Measurements from ENCODE around the gene MOG. TPM values are rescaled to one million over a fixed set of nuclear protein-coding genes. Genes with fewer than 3 reads are reported as not detected.

Gene MOG
- total RNA-seq, 1 donor from 2014 or later, result not detected

DNA sequence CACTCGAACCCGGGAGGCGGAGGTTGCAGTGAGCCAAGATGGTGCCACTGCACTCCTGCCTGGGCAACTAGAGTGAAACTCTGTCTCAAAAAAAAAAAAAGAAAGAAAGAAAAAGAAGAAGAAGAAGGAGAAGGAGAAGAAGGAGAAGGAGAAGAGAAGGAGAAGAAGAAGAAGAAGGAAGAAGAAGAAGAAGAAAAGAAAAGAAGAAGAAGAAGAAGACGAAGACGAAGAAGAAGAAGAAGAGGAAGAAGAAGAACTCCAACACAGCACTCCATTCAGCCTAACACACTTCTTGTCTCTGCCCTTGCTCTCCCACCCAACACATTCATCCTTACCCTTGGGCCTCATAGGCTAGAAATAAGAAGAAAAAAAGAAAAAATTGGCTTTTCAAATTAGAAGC is 17.1 kb downstream of the MOG start:
- intact Hi-C loops (cut with DNase I), result no loop called here
- peaks cover 23% of the 10 kb centered on the region for H3K27me3 ChIP-seq (ENCODE audit: low read depth)
- no peak overlapping the region for H3K27ac ChIP-seq
- no peaks in the 10 kb centered on the region for H3K36me3 ChIP-seq
- no peaks in the 10 kb centered on the region for H3K9me3 ChIP-seq
- H3K4me3 ChIP-seq, result no peak overlapping the region
- no peak for ATAC-seq
- no peak for DNase-seq
- H3K4me1 ChIP-seq, result no peaks in the 10 kb centered on the region
- no peak for TF ChIP-seq CTCF (IDR thresholded peaks at IDR 0.05)

- no peak for TF ChIP-seq CTCF (IDR thresholded peaks at IDR 0.05)
- intact Hi-C loops (cut with DNase I), result no loop called here
- no peaks in the 10 kb centered on the region for H3K9me3 ChIP-seq
- H3K4me3 ChIP-seq, result no peak overlapping the region
- no peak for ATAC-seq
- no peaks in the 10 kb centered on the region for H3K36me3 ChIP-seq
- H3K27me3 ChIP-seq (ENCODE audit: low read depth), result peaks cover 21% of the 10 kb centered on the region
- H3K27ac ChIP-seq, result no peak overlapping the region
- H3K4me1 ChIP-seq, result no peaks in the 10 kb centered on the region
- DNase-seq, result no peak
These were observed 18.7 kb downstream of the MOG start for GRCh38 chr6:29675561-29675960.

DNA sequence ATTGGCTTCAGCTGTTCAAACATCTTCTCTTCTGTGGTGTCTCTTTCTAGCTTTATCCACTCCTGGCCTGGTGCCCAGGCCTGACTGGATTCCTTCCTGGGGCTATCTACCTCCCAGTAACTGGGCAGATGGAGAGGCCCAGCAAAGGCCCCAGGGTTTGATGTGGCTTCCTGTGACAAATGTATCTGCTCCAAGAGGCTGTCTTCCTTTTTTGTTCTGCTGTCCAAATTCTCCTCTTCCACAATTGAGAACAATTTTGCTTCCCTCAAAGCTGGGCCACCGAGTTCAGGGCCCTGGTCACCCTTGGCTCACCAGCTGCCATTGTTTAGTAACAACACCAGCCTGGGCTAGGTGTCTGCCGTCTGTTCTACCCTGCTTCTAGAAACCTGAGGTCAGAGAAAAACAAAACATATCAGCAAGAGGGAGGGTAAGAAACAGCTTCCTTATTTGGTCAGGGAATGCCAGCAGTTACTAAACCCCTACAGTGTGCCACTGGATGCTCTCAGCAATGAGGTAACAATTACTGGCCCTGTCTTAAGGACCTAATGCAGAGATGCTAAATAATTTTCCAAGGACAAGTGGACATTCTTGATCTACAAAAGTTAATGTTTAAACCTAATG is 20.2 kb downstream of the MOG start:
- no peak for DNase-seq
- Histone ChIP-seq H3K27ac (no peak overlapping the region), H3K36me3 (no peaks in the 10 kb centered on the region), H3K4me3 (no peak overlapping the region), H3K9me3 (no peaks in the 10 kb centered on the region), H3K4me1 (no peaks in the 10 kb centered on the region), H3K27me3 (ENCODE audit: low read depth) (peaks cover 18% of the 10 kb centered on the region)
- ATAC-seq, result peak in 1 of 2 donors; percentile 42
- intact Hi-C loops (cut with DNase I), result no loop called here
- no peak for TF ChIP-seq CTCF (IDR thresholded peaks at IDR 0.05)

DNA sequence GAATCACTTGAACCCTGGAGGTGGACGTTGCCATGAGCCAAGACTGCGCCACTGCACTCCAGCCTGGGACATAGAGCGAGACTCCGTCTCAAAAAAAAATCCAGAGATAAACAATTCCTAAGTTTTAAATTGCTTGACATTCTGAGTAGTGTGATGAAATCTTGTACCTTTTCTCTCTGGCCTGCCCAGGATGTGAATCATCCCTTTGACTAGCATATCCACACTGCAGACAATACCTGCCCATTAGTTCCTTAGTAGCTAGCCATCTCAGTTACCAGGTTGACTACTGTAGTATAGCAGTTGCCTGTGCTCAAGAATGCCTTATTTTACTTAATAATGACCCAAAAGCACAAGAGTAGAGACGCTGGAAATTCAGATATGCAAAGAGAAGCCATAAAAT is 21.2 kb downstream of the MOG start:
- no peak for DNase-seq
- no peak for TF ChIP-seq CTCF (IDR thresholded peaks at IDR 0.05)
- Histone ChIP-seq H3K4me3 (no peak overlapping the region), H3K4me1 (no peaks in the 10 kb centered on the region), H3K9me3 (no peaks in the 10 kb centered on the region), H3K27ac (no peak overlapping the region), H3K36me3 (no peaks in the 10 kb centered on the region), H3K27me3 (ENCODE audit: low read depth) (peaks cover 8% of the 10 kb centered on the region)
- ATAC-seq, result no peak
- intact Hi-C loops (cut with DNase I), result no loop called here

DNA sequence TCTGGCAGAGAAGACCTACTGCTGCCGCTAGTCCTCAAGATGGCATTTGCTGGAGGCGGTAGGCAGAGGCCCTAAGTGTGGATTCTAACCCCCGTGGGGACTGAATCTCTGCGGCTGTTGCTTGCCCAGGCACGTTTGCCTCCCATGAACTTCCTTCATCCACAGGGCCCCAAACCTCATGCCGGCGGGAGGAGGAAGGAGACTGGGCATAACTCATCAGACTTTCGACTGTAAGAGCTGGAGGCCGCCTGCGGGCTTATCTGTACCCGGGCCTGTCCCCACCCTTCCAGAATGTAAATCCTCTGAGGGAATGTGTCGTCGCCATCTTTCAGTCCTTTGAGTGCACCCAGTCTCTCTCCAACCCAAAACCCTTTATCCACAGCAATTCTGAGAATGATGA is 23.1 kb downstream of the MOG start:
- no peak for TF ChIP-seq CTCF (IDR thresholded peaks at IDR 0.05)
- Histone ChIP-seq H3K36me3 (no peaks in the 10 kb centered on the region), H3K4me3 (no peak overlapping the region), H3K9me3 (no peaks in the 10 kb centered on the region), H3K27me3 (ENCODE audit: low read depth) (peaks cover 8% of the 10 kb centered on the region), H3K4me1 (no peaks in the 10 kb centered on the region), H3K27ac (no peak overlapping the region)
- DNase-seq (no peak), ATAC-seq (no peak)
- intact Hi-C loops (cut with DNase I), result no loop called here

Data from lower lobe of right lung (tissue), 2 donors.